HG03045 (cell line): ENCODE measurements around the gene KLHL18.
"Not testable (repeated sequence)": the region's sequence is repeated elsewhere in the genome, so short reads cannot be mapped to it uniquely, and the experiment has no call there.

Experiments
- ATAC-seq: cut with Tn5 transposase; IDR thresholded peaks from one replicate; pipeline ENCODE4 v1.9.1; 2021; ENCODE audit warnings: mild to moderate bottlenecking, moderate library complexity; ENCODE audit not compliant: unreplicated experiment

Gene KLHL18

GRCh38 chr3:47313341-47314055 is 30.8 kb downstream of the KLHL18 start:
- ATAC-seq = no peak

DNA sequence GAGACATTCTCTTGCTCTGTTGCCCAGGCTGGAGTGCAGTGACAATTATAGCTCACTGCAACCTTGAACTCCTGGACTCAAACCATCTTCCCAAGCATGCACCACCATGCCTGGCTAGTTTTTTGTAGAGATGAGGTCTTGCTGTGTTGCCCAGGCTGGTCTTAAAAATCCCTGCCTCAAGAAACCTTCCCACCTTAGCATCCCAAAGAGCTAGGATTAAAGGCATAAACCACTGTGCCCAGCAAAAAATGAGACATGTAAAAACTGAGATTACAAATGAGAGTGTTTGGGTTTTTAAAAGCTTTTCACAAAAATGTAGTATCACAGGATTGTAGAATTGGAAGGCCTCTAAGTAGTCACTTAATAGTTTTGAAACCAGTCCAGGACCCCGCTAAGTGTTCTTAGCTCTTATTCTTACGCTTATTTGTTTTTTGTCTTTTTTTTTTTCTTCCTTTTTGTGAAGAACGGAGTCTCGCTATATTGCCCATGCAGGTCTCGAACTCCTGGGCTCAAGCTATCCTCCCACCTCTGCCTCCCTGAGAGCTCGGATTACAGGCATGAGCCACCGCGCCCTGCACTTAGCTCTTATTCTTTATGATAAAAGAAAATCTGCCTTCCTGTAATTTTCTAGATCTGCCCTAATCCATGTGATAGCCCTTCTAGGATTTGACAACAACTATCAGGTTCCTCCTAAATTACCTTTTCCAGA is 31.5 kb downstream of the KLHL18 start:
- no peak for ATAC-seq

GRCh38 chr3:47315069-47315647 is 32.4 kb downstream of the KLHL18 start:
- ATAC-seq = no peak

DNA sequence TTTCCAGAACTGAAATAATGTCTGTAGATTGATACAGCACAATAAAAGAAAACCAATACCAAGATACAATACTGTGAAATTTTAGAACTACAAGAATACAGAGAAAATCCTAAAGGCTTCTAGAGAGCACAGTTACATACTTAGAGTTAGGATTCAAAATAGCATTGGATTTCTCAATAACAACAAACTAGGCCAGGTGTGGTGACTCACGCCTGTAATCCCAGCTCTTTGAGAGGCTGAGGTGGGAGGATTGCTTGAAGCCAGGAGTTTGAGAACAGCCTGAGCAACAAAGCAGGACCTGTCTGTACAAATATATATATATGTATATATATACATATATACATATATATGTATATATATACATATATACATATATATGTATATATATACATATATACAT is 33.4 kb downstream of the KLHL18 start:
- not testable (repeated sequence) for ATAC-seq

- no peak for ATAC-seq
Measured at GRCh38 chr3:47318916-47319315, 36.2 kb downstream of the KLHL18 start.

DNA sequence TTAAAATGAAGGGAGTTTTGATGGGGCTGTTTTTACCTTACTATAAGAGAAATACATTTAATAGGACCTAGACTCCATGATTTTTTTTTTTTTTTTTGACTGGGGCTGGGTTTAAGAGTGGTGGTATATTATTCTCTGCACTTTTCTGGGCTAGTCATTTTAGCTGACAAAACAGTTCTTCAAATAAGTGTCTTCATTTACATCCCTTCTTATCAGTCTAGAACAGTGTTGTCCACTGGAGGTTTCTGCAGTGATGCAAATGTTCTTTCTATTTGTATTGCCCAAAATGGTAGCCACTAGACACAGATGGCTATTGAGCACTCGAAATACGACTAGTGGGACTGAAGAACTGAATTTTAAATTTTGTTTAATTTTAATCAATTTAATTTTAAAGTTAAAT is 37.2 kb downstream of the KLHL18 start:
- ATAC-seq = no peak

DNA sequence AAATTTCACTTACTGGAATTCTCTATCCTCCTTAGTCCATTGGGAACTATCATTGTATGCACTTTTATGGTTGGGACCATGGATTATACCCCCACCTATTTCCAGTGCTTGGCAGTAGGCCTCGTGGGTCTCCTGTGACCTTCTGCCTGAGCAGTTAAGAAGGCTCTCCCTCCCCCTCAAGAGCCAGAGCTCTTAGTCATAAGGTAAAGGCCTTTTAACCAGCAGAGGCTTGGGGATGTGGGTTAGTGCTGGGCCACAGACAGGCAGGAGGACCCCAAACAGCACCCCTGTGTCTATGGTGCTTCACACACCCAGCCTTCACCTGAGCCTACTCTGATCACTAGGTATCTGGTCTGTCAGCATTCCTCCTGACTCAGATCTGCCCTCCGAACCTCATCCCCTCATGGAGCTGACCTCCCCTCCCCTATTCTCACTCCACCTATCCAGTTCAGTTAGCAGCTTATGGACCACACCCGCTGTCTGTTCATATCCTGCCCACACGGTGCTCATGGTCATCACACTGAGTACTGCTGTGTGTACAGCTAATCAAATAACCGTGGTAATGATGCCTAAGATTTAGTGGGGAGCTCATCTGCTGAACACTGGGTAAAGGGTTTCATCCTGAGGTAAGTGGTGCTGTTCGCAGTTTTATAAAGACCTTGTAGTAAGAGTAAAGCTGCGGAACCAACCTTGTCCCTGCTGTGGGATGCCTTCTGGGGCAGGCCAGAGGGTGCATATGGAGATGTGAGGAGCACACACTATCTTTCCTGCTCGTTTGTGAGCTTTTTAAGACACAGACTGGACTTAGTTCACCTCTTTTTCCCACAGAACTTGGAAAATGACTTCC is 40.9 kb downstream of the KLHL18 start:
- no peak for ATAC-seq

DNA sequence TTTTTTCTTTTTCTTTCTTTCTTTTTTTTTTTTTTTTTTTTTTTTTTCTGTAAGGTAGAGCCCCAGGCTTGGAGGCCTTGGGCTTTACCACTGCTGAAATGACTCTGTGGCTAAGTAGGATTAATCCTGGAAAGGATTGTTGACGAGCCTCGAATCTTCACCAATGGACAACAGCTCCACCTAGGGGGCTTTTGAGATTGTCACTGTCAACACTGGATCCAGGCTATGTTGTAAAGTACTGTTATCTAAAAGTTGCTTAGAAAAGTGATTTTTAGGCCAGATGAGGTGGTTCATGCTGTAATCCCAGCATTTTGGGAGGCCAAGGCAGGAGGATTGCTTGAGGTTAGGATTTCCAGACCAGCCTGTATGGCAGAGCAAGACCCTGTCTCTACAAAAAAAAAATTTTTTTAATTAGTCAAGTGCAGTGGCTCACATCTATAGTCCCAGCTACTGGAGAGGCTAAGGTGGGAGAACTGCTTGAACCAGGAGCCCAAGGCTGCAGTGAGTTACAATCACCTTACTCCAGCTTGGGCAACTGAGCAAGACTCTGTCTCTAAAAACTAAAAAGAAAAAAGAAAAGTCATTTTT is 41.6 kb downstream of the KLHL18 start:
- no peak for ATAC-seq

DNA sequence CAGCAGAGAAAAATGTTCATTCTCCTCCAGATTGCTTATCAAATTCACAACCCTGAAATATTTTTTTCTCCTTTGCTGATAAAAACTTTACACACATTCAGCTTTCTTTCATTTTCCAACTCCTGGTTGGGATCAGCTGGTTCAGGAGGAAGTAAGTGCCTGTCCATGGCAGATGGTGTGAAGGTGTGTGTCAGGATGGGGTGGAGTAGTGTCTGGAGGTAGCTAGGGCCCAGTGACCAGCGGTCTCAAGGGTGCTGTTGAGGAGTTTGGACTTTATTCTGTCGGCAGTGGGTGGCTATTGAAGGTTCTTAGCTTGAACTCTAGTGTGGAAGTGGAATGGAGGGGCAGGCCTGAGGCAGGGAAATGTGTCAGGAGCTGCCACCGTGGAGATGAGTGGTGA is 51.2 kb downstream of the KLHL18 start:
- no peak for ATAC-seq

DNA sequence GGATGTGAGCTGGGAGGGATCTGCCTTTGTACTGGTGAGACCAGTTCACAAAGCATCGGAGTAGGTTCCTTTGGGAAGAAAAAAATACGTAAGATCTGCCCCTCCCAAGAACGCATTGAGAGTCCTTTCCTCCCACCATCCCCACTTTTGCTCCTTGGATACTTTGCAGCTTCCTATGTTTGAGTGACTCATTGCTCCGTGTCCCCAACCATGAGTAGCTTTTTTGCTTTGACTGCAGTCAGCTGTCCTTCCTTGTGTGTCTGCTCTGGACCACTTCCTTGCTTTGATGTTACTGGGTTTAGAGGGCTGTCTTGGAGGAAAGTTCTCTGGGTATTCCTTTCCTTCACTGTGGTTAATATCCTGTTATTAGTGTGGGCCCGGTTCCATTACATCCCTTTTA is 54.9 kb downstream of the KLHL18 start:
- ATAC-seq = no peak

DNA sequence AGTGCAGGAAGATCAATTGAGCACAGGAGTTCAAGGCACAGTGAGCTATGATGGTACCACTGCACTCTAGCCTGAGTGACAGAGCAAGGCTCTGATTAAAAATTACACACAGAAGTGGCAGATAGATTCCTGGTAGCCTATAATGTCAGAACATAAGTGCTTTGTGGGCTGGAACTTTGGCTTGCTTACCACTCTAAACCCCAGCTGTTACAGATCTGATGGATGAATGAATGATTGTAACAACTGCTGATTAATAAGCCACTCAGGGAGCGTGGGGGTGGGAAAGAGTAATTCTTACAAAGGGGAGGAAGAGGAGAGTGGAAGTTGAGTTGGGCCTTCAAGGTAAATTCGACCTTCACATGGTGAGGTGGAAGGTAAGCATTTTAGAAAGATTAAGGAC is 57.2 kb downstream of the KLHL18 start:
- ATAC-seq = no peak

DNA sequence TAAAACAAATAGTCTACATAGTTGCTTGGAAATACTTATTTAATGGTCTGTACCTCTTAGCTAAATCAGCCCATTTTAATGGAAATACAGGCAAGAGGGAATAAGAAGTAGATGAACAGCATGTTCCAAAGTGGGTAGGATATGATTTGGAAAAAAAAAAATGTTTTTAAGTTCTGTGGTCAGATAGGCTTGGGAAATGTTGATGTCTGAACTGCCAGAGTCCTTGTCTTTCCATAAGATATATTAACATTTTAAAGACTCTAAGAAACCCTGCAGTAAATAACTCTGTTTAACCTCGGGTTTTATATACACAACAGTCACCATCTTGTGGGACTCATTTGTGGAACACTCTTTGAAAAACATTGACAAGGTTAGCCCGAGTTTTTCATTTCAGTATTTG is 58.1 kb downstream of the KLHL18 start:
- ATAC-seq = no peak

- no peak for ATAC-seq
Measured at GRCh38 chr3:47342151-47342550, 59.4 kb downstream of the KLHL18 start.

- no peak for ATAC-seq
Measured at GRCh38 chr3:47342812-47343211, 60.1 kb downstream of the KLHL18 start.

DNA sequence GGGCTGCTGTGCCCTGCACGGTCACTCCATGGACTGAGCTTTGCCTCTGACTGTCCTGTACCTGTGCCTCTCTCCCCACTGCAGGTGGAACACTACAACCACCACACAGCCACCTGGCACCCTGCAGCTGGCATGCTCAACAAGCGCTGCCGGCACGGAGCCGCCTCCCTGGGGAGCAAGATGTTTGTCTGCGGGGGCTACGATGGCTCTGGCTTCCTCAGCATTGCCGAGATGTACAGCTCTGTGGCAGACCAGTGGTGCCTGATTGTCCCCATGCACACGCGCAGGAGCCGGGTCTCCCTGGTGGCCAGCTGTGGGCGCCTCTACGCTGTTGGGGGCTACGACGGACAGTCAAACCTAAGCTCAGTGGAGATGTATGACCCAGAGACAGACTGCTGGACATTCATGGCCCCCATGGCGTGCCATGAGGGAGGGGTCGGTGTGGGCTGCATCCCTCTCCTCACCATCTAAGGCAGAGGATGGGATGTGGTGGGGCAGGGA is 60.8 kb downstream of the KLHL18 start:
- ATAC-seq = no peak

DNA sequence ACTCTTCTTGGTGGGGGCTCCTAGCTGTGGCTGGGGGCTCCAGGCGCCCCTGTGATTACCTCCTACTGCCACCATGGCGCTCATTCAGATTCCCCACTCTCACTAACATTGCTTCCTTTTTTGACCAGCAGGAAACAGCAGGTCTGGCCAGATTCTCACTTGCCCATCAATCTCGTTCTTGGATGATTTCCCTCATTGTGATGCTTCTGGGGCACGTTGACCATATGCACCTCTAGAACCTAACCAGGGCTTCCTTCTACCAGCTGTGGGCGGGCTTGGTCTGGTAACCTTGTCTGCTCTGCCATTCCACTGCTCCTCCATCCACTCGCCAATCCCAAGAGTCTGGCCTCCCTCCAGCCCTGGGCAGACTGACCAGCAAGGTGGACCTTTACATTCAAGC is 62.2 kb downstream of the KLHL18 start:
- no peak for ATAC-seq

DNA sequence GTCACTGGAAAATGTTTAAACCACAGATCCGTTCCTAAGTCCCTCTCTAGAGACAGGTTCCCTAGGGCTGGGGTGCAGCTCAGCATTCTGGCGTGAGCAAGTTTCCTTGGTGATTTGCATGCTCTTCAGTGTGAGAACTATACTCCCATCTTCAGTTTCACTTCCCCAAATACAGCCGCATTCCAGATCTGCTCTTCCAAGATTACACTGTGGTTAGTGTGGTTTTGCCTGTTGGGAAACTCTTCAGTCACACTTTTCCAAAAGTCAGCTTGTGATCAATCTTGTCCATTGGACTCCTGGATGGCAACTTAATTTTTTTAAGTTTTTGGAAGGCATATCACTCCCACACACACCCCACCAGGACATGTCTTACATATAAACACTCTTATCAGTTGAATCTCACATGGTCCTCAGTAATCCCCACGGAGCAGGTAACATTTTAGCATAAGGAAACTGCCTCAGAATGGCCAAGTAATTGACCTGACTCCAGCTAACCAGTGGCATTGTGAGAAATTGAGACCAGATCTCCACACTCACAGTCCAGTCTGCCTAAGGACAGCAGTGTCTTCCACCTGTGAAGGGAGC is 64.6 kb downstream of the KLHL18 start:
- no peak for ATAC-seq

DNA sequence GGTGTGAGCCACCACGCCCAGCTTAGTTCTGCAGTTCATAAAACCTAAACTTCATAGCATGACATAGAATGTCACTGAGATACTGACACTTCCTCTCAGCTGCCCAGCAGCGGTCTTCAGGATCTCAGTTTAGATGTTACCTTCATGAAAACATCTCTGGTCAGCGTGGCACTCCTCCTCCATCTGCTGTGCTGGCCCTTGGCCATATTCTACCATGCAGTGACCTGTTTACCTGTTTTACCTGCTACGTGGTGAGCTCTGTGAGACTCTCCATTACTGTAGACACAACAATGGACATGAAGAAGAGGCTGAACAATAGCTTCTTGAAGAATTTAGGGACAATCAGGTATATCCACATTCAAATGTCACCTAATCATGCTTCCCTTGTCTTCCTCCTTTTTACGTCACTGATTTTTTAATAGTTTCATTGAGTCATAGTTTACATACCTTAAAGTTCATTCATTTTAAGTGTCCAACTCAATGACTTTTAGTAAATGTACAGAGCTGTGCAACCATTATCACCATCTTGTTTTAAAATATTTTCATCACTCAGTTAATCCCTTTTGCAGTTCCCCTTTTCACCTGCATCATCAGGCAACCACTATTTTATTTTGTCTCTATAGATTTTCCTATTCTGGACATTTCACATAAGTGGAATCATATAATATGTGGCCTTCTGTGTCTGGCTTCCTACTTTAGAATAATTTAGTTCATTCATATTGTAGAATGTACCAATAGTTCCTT is 65.8 kb downstream of the KLHL18 start:
- ATAC-seq = no peak

GRCh38 chr3:47355010-47355409 is 72.3 kb downstream of the KLHL18 start:
- ATAC-seq = no peak

DNA sequence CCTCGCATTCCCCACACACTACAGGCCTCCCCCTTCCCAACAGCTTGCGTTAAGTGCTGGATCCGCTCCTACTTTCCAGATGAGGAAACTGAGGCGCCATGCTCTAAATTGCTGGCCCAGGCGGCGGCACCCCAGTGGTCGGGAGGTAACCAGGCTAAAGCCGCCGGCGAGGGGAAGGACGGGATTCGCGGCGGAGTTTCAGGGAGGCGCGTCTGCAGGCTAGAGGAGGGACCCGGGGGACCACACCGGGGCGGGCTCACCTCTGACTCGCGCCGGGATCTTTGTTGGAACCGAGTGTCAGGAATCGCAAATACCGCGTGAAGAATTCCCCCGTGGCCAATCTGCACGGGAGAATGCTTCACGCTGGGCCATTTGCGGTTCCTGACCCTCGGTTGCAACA is 73.5 kb downstream of the KLHL18 start:
- no peak for ATAC-seq
